H1 (cell line): ENCODE measurements around the gene TGFBRAP1.

Experiments used
- CTCF ChIP-seq, 3 experiments: IDR thresholded peaks; 1 replicate in 2 of 3; 2 replicates in 1 of 3; pipeline versions ENCODE4 v1.5.1 to v1.6.1; 2011; ENCODE audit warnings: low read length in 3 of 3, mild to moderate bottlenecking in 3 of 3, inconsistent platforms in 2 of 3, low read depth in 1 of 3, moderate library complexity in 1 of 3; ENCODE audit not compliant: insufficient read depth in 1 of 3; ENCODE audit errors: control extremely low read depth in 1 of 3
- EGR1 ChIP-seq: IDR thresholded peaks from 2 replicates; pipeline ENCODE4 v1.6.1; 2011; ENCODE audit warnings: low read depth, low read length, borderline replicate concordance
- FOSL1 ChIP-seq: IDR thresholded peaks from 2 replicates; pipeline ENCODE4 v1.6.1; 2011; ENCODE audit warnings: mild to moderate bottlenecking, low read depth, low read length, moderate library complexity; ENCODE audit not compliant: insufficient read depth
- GTF2F1 ChIP-seq: IDR thresholded peaks from 2 replicates; pipeline ENCODE4 v1.6.1; 2012; ENCODE audit warnings: low read depth, low read length, improper control_type of control experiment, borderline replicate concordance
- HDAC2 ChIP-seq, 2 experiments: fragments of 300-600 bp in 1 of 2; sonication (generic) in 1 of 2; IDR thresholded peaks; 2 replicates each; pipeline ENCODE4 v1.6.1; 2011 to 2012; ENCODE audit warnings: low read depth in 2 of 2, low read length in 2 of 2, mild to moderate bottlenecking in 2 of 2, moderate library complexity in 2 of 2, borderline replicate concordance in 1 of 2, inconsistent platforms in 1 of 2
- MAFK ChIP-seq: IDR thresholded peaks from 2 replicates; pipeline ENCODE4 v1.6.1; 2012; ENCODE audit warnings: low read depth, mild to moderate bottlenecking, improper control_type of control experiment, low read length
- TCF12 ChIP-seq: IDR thresholded peaks from 2 replicates; pipeline ENCODE4 v1.6.1; 2011; ENCODE audit warnings: low read depth, mild to moderate bottlenecking, low read length

GRCh38 chr2:105274046-105274445 lies 55.5 kb downstream of the TGFBRAP1 start:
- no peak for TF ChIP-seq MAFK
- no peak for TF ChIP-seq GTF2F1
- no peak for TF ChIP-seq CTCF (IDR thresholded peaks at IDR 0.05; ENCODE audit: control extremely low read depth in 1 of 3, insufficient read depth in 1 of 3, low read depth in 1 of 3, low read length in 3 of 3)
- TF ChIP-seq EGR1: no peak
- no peak for TF ChIP-seq HDAC2 (IDR thresholded peaks at IDR 0.05; ENCODE audit: borderline replicate concordance in 1 of 2, low read depth in 2 of 2, low read length in 2 of 2)
- no peak for TF ChIP-seq FOSL1
- TF ChIP-seq TCF12: no peak
